Stimulated activated naive B cell treated with anti-CD40 and anti-IgM and Interleukin-4, amounts not matched to agents 10 μg/mL and 1 μg/mL and 100 μg/mL, for 72 hours (primary cell): Measurements from ENCODE around the gene COA1.
"Not testable (repeated sequence)": the region's sequence is repeated elsewhere in the genome, so short reads cannot be mapped to it uniquely, and the experiment has no call there.

Experiments
- ATAC-seq, 2 donors: fragments of 150-1000 bp; cut with Tn5 transposase; replicated peaks; 2 replicates each; pipeline ENCODE4 v1.10.0; 2021; ENCODE audit warnings: moderate library complexity in 1 of 2
- DNase-seq: peaks from one replicate; pipeline ENCODE4 v3.0.0; 2021
- H3K27ac Mint-ChIP-seq: one replicate; pipeline ENCODE4 v1.8.0; 2022; ENCODE audit warnings: mild to moderate bottlenecking, mixed read lengths
- H3K27me3 Mint-ChIP-seq, 2 donors: one replicate each; pipeline ENCODE4 v1.8.0; 2022; ENCODE audit warnings: mixed read lengths in 2 of 2
- H3K36me3 Mint-ChIP-seq, 2 donors: one replicate each; pipeline ENCODE4 v1.8.0; 2022; ENCODE audit warnings: mixed read lengths in 2 of 2, mild to moderate bottlenecking in 1 of 2
- H3K4me1 Mint-ChIP-seq, 2 donors: one replicate each; pipeline ENCODE4 v1.8.0; 2022; ENCODE audit warnings: mixed read lengths in 2 of 2, mild to moderate bottlenecking in 1 of 2
- H3K4me3 Mint-ChIP-seq, 2 donors: one replicate each; pipeline ENCODE4 v1.8.0; 2022; ENCODE audit warnings: mild to moderate bottlenecking in 2 of 2, mixed read lengths in 2 of 2, moderate library complexity in 1 of 2
- H3K9me3 Mint-ChIP-seq, 2 donors: one replicate each; pipeline ENCODE4 v1.8.0; 2022; ENCODE audit warnings: mixed read lengths in 2 of 2, mild to moderate bottlenecking in 1 of 2

The COA1 gene

GRCh38 chr7:43729214-43729923 lies at the start of gene COA1:
TSS of gene COA1 (minus strand) at chr7:43729523. CDS start at chr7:43648614, 80,909 bp downstream.
- Mint-ChIP-seq H3K27ac (peak within 1 kb of the TSS; percentile 95), H3K36me3 (peaks cover 3 to 15% of the 10 kb centered on the region in 2 donors), H3K27me3 (peaks cover 0 to 8% of the 10 kb centered on the region in 2 donors), H3K9me3 (no peaks in the 10 kb centered on the region), H3K4me1 (peaks cover 20 to 45% of the 10 kb centered on the region in 2 donors), H3K4me3 (peak within 1 kb of the TSS; percentile 93 to 98)
- ATAC-seq (peak; percentile 95 to 98), DNase-seq (peak; percentile 82)

GRCh38 chr7:43778293-43779044 lies 49.1 kb upstream of the COA1 start:
- H3K4me3 Mint-ChIP-seq, H3K4me1 Mint-ChIP-seq, ATAC-seq, H3K27ac Mint-ChIP-seq, DNase-seq, H3K27me3 Mint-ChIP-seq, H3K9me3 Mint-ChIP-seq: not testable (repeated sequence)
- peaks cover 8 to 20% of the 10 kb centered on the region in 2 donors for H3K36me3 Mint-ChIP-seq

GRCh38 chr7:43775255-43775654 lies 45.9 kb upstream of the COA1 start:
- H3K27ac Mint-ChIP-seq, H3K4me1 Mint-ChIP-seq, H3K27me3 Mint-ChIP-seq, DNase-seq, H3K9me3 Mint-ChIP-seq, H3K4me3 Mint-ChIP-seq, ATAC-seq: not testable (repeated sequence)
- peaks cover 4 to 18% of the 10 kb centered on the region in 2 donors for H3K36me3 Mint-ChIP-seq

- peaks cover 3 to 13% of the 10 kb centered on the region in 2 donors for H3K36me3 Mint-ChIP-seq
- not testable (repeated sequence) for H3K4me1 Mint-ChIP-seq, H3K4me3 Mint-ChIP-seq, H3K27ac Mint-ChIP-seq, H3K27me3 Mint-ChIP-seq, DNase-seq, H3K9me3 Mint-ChIP-seq, ATAC-seq
These were observed 43.9 kb upstream of the COA1 start for GRCh38 chr7:43773268-43773667.

- H3K4me3 Mint-ChIP-seq = no peak overlapping the region
- DNase-seq (no peak), ATAC-seq (no peak)
- no peak overlapping the region for H3K27ac Mint-ChIP-seq
- H3K4me1 Mint-ChIP-seq = no peaks in the 10 kb centered on the region
- no peaks in the 10 kb centered on the region for H3K27me3 Mint-ChIP-seq
- H3K9me3 Mint-ChIP-seq = no peaks in the 10 kb centered on the region
- peaks cover 3 to 7% of the 10 kb centered on the region in 2 donors for H3K36me3 Mint-ChIP-seq
These were observed 42.2 kb upstream of the COA1 start for GRCh38 chr7:43771573-43771972.

GRCh38 chr7:43771128-43771527 lies 41.8 kb upstream of the COA1 start:
- no peak for ATAC-seq
- no peak overlapping the region for H3K4me3 Mint-ChIP-seq
- H3K27ac Mint-ChIP-seq = peak overlapping the region; percentile 31

GRCh38 chr7:43769791-43770465 lies 40.6 kb upstream of the COA1 start:
- no peak overlapping the region for H3K4me3 Mint-ChIP-seq
- peaks cover 0 to under 1% of the 10 kb centered on the region in 2 donors for H3K4me1 Mint-ChIP-seq
- H3K36me3 Mint-ChIP-seq = peaks cover 0 to 5% of the 10 kb centered on the region in 2 donors
- no peak overlapping the region for H3K27ac Mint-ChIP-seq
- no peaks in the 10 kb centered on the region for H3K27me3 Mint-ChIP-seq
- ATAC-seq = no peak
- no peaks in the 10 kb centered on the region for H3K9me3 Mint-ChIP-seq
- DNase-seq = no peak

More at GRCh38 chr7:43771128-43771527, 41.8 kb upstream of the COA1 start:
- Mint-ChIP-seq H3K27me3 (no peaks in the 10 kb centered on the region), H3K9me3 (no peaks in the 10 kb centered on the region), H3K4me1 (no peaks in the 10 kb centered on the region), H3K36me3 (peaks cover 3 to 5% of the 10 kb centered on the region in 2 donors)
- no peak for DNase-seq

- Mint-ChIP-seq H3K4me1 (peaks cover 3 to 7% of the 10 kb centered on the region in 2 donors), H3K27ac (no peak overlapping the region), H3K27me3 (no peaks in the 10 kb centered on the region), H3K9me3 (no peaks in the 10 kb centered on the region), H3K4me3 (no peak overlapping the region), H3K36me3 (peaks cover 0 to 5% of the 10 kb centered on the region in 2 donors)
- DNase-seq = no peak
- ATAC-seq = no peak
These were observed 40.0 kb upstream of the COA1 start for GRCh38 chr7:43769281-43769680.

- no peak overlapping the region for H3K27ac Mint-ChIP-seq
- ATAC-seq = no peak
- no peaks in the 10 kb centered on the region for H3K27me3 Mint-ChIP-seq
- H3K36me3 Mint-ChIP-seq = peaks cover 0 to 5% of the 10 kb centered on the region in 2 donors
- peaks cover 4 to 9% of the 10 kb centered on the region in 2 donors for H3K4me1 Mint-ChIP-seq
- no peaks in the 10 kb centered on the region for H3K9me3 Mint-ChIP-seq
- no peak for DNase-seq
- no peak overlapping the region for H3K4me3 Mint-ChIP-seq
These were observed 39.6 kb upstream of the COA1 start for GRCh38 chr7:43768887-43769272.

- H3K9me3 Mint-ChIP-seq = no peaks in the 10 kb centered on the region
These were observed 39.0 kb upstream of the COA1 start for GRCh38 chr7:43768201-43768886.

GRCh38 chr7:43767311-43767710 lies 38.0 kb upstream of the COA1 start:
- Mint-ChIP-seq H3K27me3 (no peaks in the 10 kb centered on the region), H3K9me3 (no peaks in the 10 kb centered on the region), H3K36me3 (no peaks in the 10 kb centered on the region), H3K4me3 (no peak overlapping the region), H3K4me1 (peaks cover 9 to 18% of the 10 kb centered on the region in 2 donors), H3K27ac (no peak overlapping the region)
- DNase-seq (no peak), ATAC-seq (no peak)

More at GRCh38 chr7:43768201-43768886, 39.0 kb upstream of the COA1 start:
- peaks cover 4 to 10% of the 10 kb centered on the region in 2 donors for H3K4me1 Mint-ChIP-seq
- ATAC-seq (no peak), DNase-seq (no peak)
- no peaks in the 10 kb centered on the region for H3K27me3 Mint-ChIP-seq
- H3K4me3 Mint-ChIP-seq = no peak overlapping the region
- H3K36me3 Mint-ChIP-seq = peaks cover 0 to 5% of the 10 kb centered on the region in 2 donors
- no peak overlapping the region for H3K27ac Mint-ChIP-seq

GRCh38 chr7:43766564-43766963 lies 37.2 kb upstream of the COA1 start:
- peaks cover 12 to 18% of the 10 kb centered on the region in 2 donors for H3K4me1 Mint-ChIP-seq
- no peaks in the 10 kb centered on the region for H3K27me3 Mint-ChIP-seq
- no peaks in the 10 kb centered on the region for H3K36me3 Mint-ChIP-seq
- H3K27ac Mint-ChIP-seq = no peak overlapping the region
- H3K9me3 Mint-ChIP-seq = no peaks in the 10 kb centered on the region
- H3K4me3 Mint-ChIP-seq = no peak overlapping the region
- ATAC-seq = no peak
- no peak for DNase-seq

GRCh38 chr7:43764807-43765491 lies 35.6 kb upstream of the COA1 start:
- ATAC-seq (no peak), DNase-seq (no peak)
- Mint-ChIP-seq H3K27me3 (no peaks in the 10 kb centered on the region), H3K9me3 (no peaks in the 10 kb centered on the region), H3K4me3 (no peak overlapping the region), H3K36me3 (no peaks in the 10 kb centered on the region), H3K4me1 (peaks cover 12 to 18% of the 10 kb centered on the region in 2 donors), H3K27ac (no peak overlapping the region)
